CD14-positive monocyte (primary cell): ENCODE data around the gene IP6K2. TPM values are rescaled to one million over a fixed set of nuclear protein-coding genes. Genes with fewer than 3 reads are reported as not detected.
"Not testable (repeated sequence)": the region's sequence is repeated elsewhere in the genome, so short reads cannot be mapped to it uniquely, and the experiment has no call there.

ENCODE experiments used
- DNase-seq, 3 donors: peaks; one replicate each; pipeline ENCODE4 v3.0.0-alpha.2; 2011 to 2022
- H2AFZ ChIP-seq: 2 replicates; pipeline ENCODE4 v1.6.0; 2012; ENCODE audit warnings: mild to moderate bottlenecking, low read depth, low read length, inconsistent platforms; ENCODE audit not compliant: insufficient read depth, poor library complexity, severe bottlenecking
- H3K27ac ChIP-seq, 2 donors: 1 replicate in 1 of 2; 2 replicates in 1 of 2; pipeline ENCODE4 v1.5.1; 2012 to 2013; ENCODE audit warnings: low read length in 2 of 2, control low read depth in 1 of 2, inconsistent platforms in 1 of 2, low read depth in 1 of 2, mild to moderate bottlenecking in 1 of 2
- H3K27me3 ChIP-seq, 2 donors: one replicate each; pipeline versions ENCODE4 v1.6.0 to v1.6.1; 2011 to 2013; ENCODE audit warnings: low read length in 2 of 2; ENCODE audit not compliant: control insufficient read depth in 2 of 2, insufficient read depth in 2 of 2
- H3K36me3 ChIP-seq, 2 donors: replicated peaks in 1 of 2; 1 replicate in 1 of 2; 2 replicates in 1 of 2; pipeline versions ENCODE4 v1.5.1 to v1.6.1; 2012 to 2013; ENCODE audit warnings: low read length in 2 of 2, control low read depth in 1 of 2, inconsistent platforms in 1 of 2, mild to moderate bottlenecking in 1 of 2; ENCODE audit not compliant: insufficient read depth in 2 of 2, control insufficient read depth in 1 of 2
- H3K4me1 ChIP-seq, 2 donors: 1 replicate in 1 of 2; 2 replicates in 1 of 2; pipeline versions ENCODE4 v1.5.1 to v1.6.1; 2012 to 2013; ENCODE audit warnings: low read length in 2 of 2, control low read depth in 1 of 2, inconsistent platforms in 1 of 2, mild to moderate bottlenecking in 1 of 2, moderate library complexity in 1 of 2; ENCODE audit not compliant: insufficient read depth in 2 of 2, control insufficient read depth in 1 of 2
- H3K4me2 ChIP-seq: replicated peaks from 2 replicates; pipeline ENCODE3; 2012; ENCODE audit warnings: low read length, moderate library complexity, mild to moderate bottlenecking; ENCODE audit not compliant: poor library complexity, severe bottlenecking; ENCODE audit errors: extremely low read depth
- H3K4me3 ChIP-seq, 3 experiments: fragments of 200-600 bp in 1 of 3; sonication (generic) in 1 of 3; replicated peaks in 1 of 3; 1 replicate in 2 of 3; 2 replicates in 1 of 3; pipeline ENCODE4 v1.5.1; 2011 to 2013; ENCODE audit warnings: low read length in 3 of 3, mild to moderate bottlenecking in 3 of 3, control low read depth in 2 of 3, low read depth in 2 of 3, inconsistent platforms in 1 of 3, moderate library complexity in 1 of 3
- H3K79me2 ChIP-seq: 2 replicates; pipeline ENCODE4 v1.6.0; 2012; ENCODE audit warnings: mild to moderate bottlenecking, control low read depth, inconsistent platforms, low read length, moderate library complexity; ENCODE audit not compliant: insufficient read depth
- H3K9ac ChIP-seq: 2 replicates; pipeline ENCODE4 v1.6.0; 2017; ENCODE audit warnings: low read length, mild to moderate bottlenecking; ENCODE audit not compliant: insufficient read depth, poor library complexity, severe bottlenecking
- H3K9me3 ChIP-seq, 2 donors: replicated peaks in 1 of 2; 1 replicate in 1 of 2; 2 replicates in 1 of 2; pipeline versions ENCODE4 v1.5.1 to v1.6.1; 2012 to 2013; ENCODE audit warnings: low read length in 2 of 2, control low read depth in 1 of 2; ENCODE audit not compliant: control insufficient read depth in 1 of 2, insufficient read depth in 1 of 2
- H4K20me1 ChIP-seq: 2 replicates; pipeline ENCODE4 v1.6.0; 2012; ENCODE audit warnings: mild to moderate bottlenecking, low read length, control low read depth, moderate library complexity; ENCODE audit not compliant: insufficient read depth
- H3K27ac Mint-ChIP-seq, 7 donors: one replicate each; pipeline ENCODE4 v1.8.0; 2020; ENCODE audit warnings: mild to moderate bottlenecking in 7 of 7, mixed read lengths in 7 of 7, moderate library complexity in 6 of 7, inconsistent platforms in 2 of 7
- H3K27me3 Mint-ChIP-seq, 3 donors: one replicate each; pipeline ENCODE4 v1.8.0; 2021 to 2022; ENCODE audit warnings: low read depth in 3 of 3, mild to moderate bottlenecking in 3 of 3, mixed read lengths in 3 of 3, moderate library complexity in 3 of 3, inconsistent platforms in 1 of 3
- H3K36me3 Mint-ChIP-seq, 2 donors: one replicate each; pipeline ENCODE4 v1.8.0; 2020; ENCODE audit warnings: mixed read lengths in 2 of 2, inconsistent platforms in 1 of 2, mild to moderate bottlenecking in 1 of 2
- H3K4me1 Mint-ChIP-seq: one replicate; pipeline ENCODE4 v1.8.0; 2020; ENCODE audit warnings: mild to moderate bottlenecking, mixed read lengths
- H3K4me3 Mint-ChIP-seq, 2 donors: one replicate each; pipeline ENCODE4 v1.8.0; 2020; ENCODE audit warnings: mild to moderate bottlenecking in 2 of 2, mixed read lengths in 2 of 2, moderate library complexity in 1 of 2
- H3K9me3 Mint-ChIP-seq, 7 donors: one replicate each; pipeline ENCODE4 v1.8.0; 2020 to 2022; ENCODE audit warnings: mixed read lengths in 7 of 7, mild to moderate bottlenecking in 6 of 7, moderate library complexity in 6 of 7, inconsistent platforms in 2 of 7
- WGBS: methylation state at CpG from one replicate; pipeline ENCODE4 v1.1.5; 2013; ENCODE audit warnings: missing lambda C conversion rate; ENCODE audit not compliant: insufficient coverage; 5-methylcytosine and 5-hydroxymethylcytosine counted together
- intact Hi-C, 2 donors: fragments of 100-400 bp; cut with micrococcal nuclease; formaldehyde crosslinking; loops; one replicate each; pipeline versions ENCODE4 v1.15.0 to v1.15.1; 2023
- polyA plus RNA-seq, 3 donors: library from polyadenylated mRNA; depleted of rRNA in 1 of 3; unstranded in 2 of 3; stranded (reverse) in 1 of 3; fragments of 300-500 nt in 2 of 3; fragments of >200 nt in 1 of 3; fragmentation: Illumina TruSeq in 2 of 3; gene quantifications; 1 replicate in 2 of 3; 2 replicates in 1 of 3; pipeline ENCODE4 v1.2.3, GENCODE V29; 2012 to 2021
- TF ChIP-seq, protein P1 (sequence below): fragments of 200-600 bp; IDR thresholded peaks from one replicate; pipeline ENCODE4 v1.8.0; 2022; ENCODE audit warnings: antibody characterized with exemption, mild to moderate bottlenecking

The IP6K2 gene
- polyA plus RNA-seq, 3 donors: 16.5 to 53.8 (median 18.7) TPM

DNA sequence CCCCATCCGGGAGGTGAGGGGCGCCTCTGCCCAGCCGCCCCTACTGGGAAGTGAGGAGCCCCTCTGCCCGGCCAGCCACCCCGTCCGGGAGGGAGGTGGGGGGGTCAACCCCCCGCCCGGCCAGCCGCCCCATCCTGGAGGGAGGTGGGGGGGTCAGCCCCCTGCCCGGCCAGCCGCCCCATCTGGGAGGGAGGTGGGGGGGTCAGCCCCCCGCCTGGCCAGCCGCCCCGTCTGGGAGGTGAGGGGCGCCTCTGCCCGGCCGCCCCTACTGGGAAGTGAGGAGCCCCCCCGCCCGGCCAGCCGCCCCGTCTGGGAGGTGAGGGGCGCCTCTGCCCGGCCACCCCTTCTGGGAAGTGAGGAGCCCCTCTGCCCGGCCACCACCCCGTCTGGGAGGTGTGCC, 17.5 kb upstream of the IP6K2 start:
- H3K27ac Mint-ChIP-seq, H4K20me1 ChIP-seq, H3K9me3 Mint-ChIP-seq, H3K36me3 Mint-ChIP-seq, H3K9me3 ChIP-seq, H3K36me3 ChIP-seq, H3K4me2 ChIP-seq, H3K4me3 Mint-ChIP-seq, H3K79me2 ChIP-seq, DNase-seq, H3K4me3 ChIP-seq, H3K27me3 ChIP-seq, intact Hi-C loops, H3K4me1 ChIP-seq, H3K9ac ChIP-seq, H3K27ac ChIP-seq, H2AFZ ChIP-seq, H3K27me3 Mint-ChIP-seq: not testable (repeated sequence)
- H3K4me1 Mint-ChIP-seq: peaks cover 16% of the 10 kb centered on the region
- 60% methylated on average over 1 of the region's 25 CpGs for WGBS

DNA sequence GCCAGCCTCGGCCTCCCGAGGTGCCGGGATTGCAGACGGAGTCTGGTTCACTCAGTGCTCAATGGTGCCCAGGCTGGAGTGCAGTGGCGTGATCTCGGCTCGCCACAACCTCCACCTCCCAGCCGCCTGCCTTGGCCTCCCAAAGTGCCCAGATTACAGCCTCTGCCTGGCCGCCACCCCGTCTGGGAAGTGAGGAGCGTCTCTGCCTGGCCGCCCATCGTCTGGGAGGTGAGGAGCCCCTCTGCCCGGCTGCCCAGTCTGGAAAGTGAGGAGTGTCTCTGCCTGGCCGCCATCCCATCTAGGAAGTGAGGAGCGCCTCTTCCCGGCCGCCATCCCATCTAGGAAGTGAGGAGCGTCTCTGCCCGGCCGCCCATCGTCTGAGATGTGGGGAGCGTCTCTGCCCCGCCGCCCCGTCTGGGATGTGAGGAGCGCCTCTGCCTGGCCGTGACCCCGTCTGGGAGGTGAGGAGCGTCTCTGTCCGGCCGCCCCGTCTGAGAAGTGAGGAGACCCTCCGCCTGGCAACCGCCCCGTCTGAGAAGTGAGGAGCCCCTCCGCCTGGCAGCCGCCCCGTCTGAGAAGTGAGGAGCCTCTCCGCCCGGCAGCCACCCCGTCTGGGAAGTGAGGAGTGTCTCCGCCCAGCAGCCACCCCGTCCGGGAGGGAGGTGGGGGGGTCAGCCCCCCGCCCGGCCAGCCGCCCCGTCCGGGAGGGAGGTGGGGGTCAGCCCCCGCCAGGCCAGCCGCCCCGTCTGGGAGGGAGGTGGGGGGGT, 16.9 kb upstream of the IP6K2 start:
- intact Hi-C loops, H3K4me1 ChIP-seq, H3K27ac ChIP-seq, H4K20me1 ChIP-seq, H3K79me2 ChIP-seq, H3K9ac ChIP-seq, H2AFZ ChIP-seq, H3K36me3 ChIP-seq, H3K9me3 Mint-ChIP-seq, H3K9me3 ChIP-seq, H3K27me3 ChIP-seq, H3K4me3 Mint-ChIP-seq, H3K36me3 Mint-ChIP-seq, H3K27me3 Mint-ChIP-seq, H3K4me2 ChIP-seq, H3K4me3 ChIP-seq, DNase-seq, H3K27ac Mint-ChIP-seq: not testable (repeated sequence)
- H3K4me1 Mint-ChIP-seq: peaks cover 16% of the 10 kb centered on the region
- WGBS: 100% methylated on average over 1 of the region's 53 CpGs

DNA sequence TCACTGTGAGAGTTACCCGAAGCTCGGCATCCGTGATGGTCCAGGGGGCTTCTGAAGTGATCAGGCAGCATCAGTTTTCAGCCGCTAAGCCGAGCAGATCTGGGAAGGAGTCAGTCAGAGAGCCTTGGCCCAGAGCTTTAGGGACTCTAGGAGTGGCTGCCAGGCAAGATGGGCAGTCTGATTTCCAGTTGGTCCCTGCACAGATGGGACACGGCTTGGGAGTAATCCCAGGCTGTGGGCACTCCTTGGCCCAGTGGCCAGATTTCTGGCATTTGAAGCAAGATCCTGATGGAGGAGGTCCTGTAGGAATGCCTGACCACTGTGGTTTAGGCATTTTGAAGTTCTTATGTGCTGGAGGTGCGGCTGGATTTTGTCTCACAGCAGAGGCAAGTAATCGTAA, 10.5 kb upstream of the IP6K2 start:
- H3K4me1 ChIP-seq: no peaks in the 10 kb centered on the region
- no peaks in the 10 kb centered on the region for H3K9me3 ChIP-seq
- Mint-ChIP-seq H3K27ac (no peak overlapping the region), H3K4me3 (no peak overlapping the region), H3K27me3 (peaks cover 0 to 3% (median 1%) of the 10 kb centered on the region in 3 donors), H3K9me3 (peaks cover 0 to 3% (median 0%) of the 10 kb centered on the region in 7 donors), H3K4me1 (peaks cover 5% of the 10 kb centered on the region), H3K36me3 (no peaks in the 10 kb centered on the region)
- H3K27me3 ChIP-seq: no peaks in the 10 kb centered on the region
- H3K9ac ChIP-seq: no peak overlapping the region
- H3K27ac ChIP-seq: no peak overlapping the region
- no peak overlapping the region for H3K4me2 ChIP-seq
- H3K4me3 ChIP-seq: no peak overlapping the region
- H2AFZ ChIP-seq: no peak overlapping the region
- no peak for DNase-seq
- no peaks in the 10 kb centered on the region for H3K79me2 ChIP-seq
- no peaks in the 10 kb centered on the region for H4K20me1 ChIP-seq
- no peaks in the 10 kb centered on the region for H3K36me3 ChIP-seq
- 95% methylated on average over 8 of the region's 8 CpGs for WGBS
- intact Hi-C loops: loop anchor here in 1 of 2 donors (10.0 kb wide), 1 partner anchor 107 kb away; no protein-coding TSS in a partner anchor
- TF ChIP-seq, protein P1, sequence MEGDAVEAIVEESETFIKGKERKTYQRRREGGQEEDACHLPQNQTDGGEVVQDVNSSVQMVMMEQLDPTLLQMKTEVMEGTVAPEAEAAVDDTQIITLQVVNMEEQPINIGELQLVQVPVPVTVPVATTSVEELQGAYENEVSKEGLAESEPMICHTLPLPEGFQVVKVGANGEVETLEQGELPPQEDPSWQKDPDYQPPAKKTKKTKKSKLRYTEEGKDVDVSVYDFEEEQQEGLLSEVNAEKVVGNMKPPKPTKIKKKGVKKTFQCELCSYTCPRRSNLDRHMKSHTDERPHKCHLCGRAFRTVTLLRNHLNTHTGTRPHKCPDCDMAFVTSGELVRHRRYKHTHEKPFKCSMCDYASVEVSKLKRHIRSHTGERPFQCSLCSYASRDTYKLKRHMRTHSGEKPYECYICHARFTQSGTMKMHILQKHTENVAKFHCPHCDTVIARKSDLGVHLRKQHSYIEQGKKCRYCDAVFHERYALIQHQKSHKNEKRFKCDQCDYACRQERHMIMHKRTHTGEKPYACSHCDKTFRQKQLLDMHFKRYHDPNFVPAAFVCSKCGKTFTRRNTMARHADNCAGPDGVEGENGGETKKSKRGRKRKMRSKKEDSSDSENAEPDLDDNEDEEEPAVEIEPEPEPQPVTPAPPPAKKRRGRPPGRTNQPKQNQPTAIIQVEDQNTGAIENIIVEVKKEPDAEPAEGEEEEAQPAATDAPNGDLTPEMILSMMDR: no peak

DNA sequence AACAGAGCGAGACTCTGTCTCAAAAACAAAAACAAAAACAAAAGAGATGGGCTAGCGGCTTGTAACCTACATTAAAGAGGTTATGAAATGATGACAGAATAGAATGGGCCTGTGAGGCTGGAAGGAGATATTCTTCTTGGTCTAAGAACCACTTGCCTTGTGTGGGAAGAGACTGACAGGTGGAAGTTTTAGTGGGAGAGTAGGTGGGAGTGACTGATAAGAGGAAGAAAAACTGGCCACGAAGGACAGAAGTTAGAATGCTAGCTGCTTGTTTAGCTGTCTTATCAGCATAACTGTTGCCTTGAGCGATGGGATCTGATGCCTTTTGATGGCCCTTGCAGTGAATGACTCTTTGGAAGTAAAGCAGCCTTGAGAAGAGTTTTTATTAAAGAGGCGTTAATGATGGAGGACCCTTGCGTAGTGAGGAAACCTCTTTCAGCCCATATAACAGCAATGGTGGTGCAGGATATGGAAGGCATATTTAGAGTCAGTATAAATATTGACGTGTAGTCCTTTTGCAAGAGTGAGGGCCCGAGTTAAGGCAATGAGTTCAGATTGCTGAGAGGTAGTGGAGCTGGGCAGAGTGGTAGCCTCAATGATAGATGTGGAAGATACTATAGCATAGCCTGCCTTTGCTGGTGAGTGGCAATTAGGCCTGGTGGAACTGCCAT, 8.3 kb upstream of the IP6K2 start:
- not testable (repeated sequence) for H3K4me3 ChIP-seq, H2AFZ ChIP-seq, DNase-seq, H3K9me3 ChIP-seq, H3K27ac ChIP-seq, H3K27me3 ChIP-seq, H3K9ac ChIP-seq, H3K4me3 Mint-ChIP-seq, H3K79me2 ChIP-seq, H3K4me2 ChIP-seq, H3K9me3 Mint-ChIP-seq, H3K4me1 ChIP-seq, H4K20me1 ChIP-seq, H3K4me1 Mint-ChIP-seq, H3K36me3 ChIP-seq, H3K36me3 Mint-ChIP-seq, H3K27ac Mint-ChIP-seq, H3K27me3 Mint-ChIP-seq
- 92% methylated on average over 5 of the region's 8 CpGs for WGBS
- intact Hi-C loops: loop anchor here in 1 of 2 donors (10.0 kb wide), 1 partner anchor 109 kb away; no protein-coding TSS in a partner anchor
